H1 (cell line): ENCODE data around the gene ARHGAP26. TPM values are rescaled to one million over a fixed set of nuclear protein-coding genes. Genes with fewer than 3 reads are reported as not detected.

Source experiments
- CTCF ChIA-PET: fragments of 300-600 bp; sonication (Branson Sonifier 250); formaldehyde crosslinking; loops from one replicate; lab custom pipeline; 2021; ENCODE audit not compliant: partially characterized antibody; lab: Charles Lee
- POLR2A ChIA-PET: fragments of 300-600 bp; sonication (Branson Sonifier 250); formaldehyde crosslinking; loops from one replicate; lab custom pipeline; 2021; ENCODE audit warnings: inconsistent platforms; ENCODE audit not compliant: partially characterized antibody; lab: Charles Lee
- DNase-seq, 2 experiments: peaks; one replicate each; pipeline versions ENCODE4 v3.0.0 to v3.0.0-alpha.2; 2010 to 2022; ENCODE audit warnings: low spot score in 2 of 2, low read depth in 1 of 2, mixed read lengths in 1 of 2
- FAIRE-seq: peaks from 2 replicates; lab custom pipeline; 2011; peaks lifted over from hg19 to GRCh38; lab: Jason Lieb, UNC
- H2AFZ ChIP-seq: 2 replicates; pipeline ENCODE4 v1.8.1; 2012; ENCODE audit warnings: low read length, inconsistent platforms
- H2AK5ac ChIP-seq: 2 replicates; pipeline ENCODE4 v1.6.1; 2013; ENCODE audit warnings: low read depth, low read length
- H2BK120ac ChIP-seq: replicated peaks from 2 replicates; pipeline ENCODE3; 2013; ENCODE audit warnings: low read depth, low read length, inconsistent platforms
- H2BK12ac ChIP-seq: 2 replicates; pipeline ENCODE4 v1.6.1; 2013; ENCODE audit warnings: low read depth, low read length
- H2BK15ac ChIP-seq: 2 replicates; pipeline ENCODE4 v1.6.1; 2013; ENCODE audit warnings: low read length
- H2BK20ac ChIP-seq: 2 replicates; pipeline ENCODE4 v1.6.1; 2013; ENCODE audit warnings: low read length
- H2BK5ac ChIP-seq: 2 replicates; pipeline ENCODE4 v1.6.1; 2013; ENCODE audit warnings: low read depth, low read length
- H3K14ac ChIP-seq: 2 replicates; pipeline ENCODE4 v1.6.1; 2013; ENCODE audit warnings: inconsistent platforms; ENCODE audit not compliant: insufficient read length
- H3K18ac ChIP-seq: 2 replicates; pipeline ENCODE4 v1.6.1; 2013; ENCODE audit warnings: low read length; ENCODE audit errors: extremely low read depth
- H3K23ac ChIP-seq: 2 replicates; pipeline ENCODE4 v1.6.1; 2013; ENCODE audit warnings: inconsistent platforms; ENCODE audit not compliant: insufficient read length
- H3K23me2 ChIP-seq: 2 replicates; pipeline ENCODE4 v1.6.1; 2013; ENCODE audit warnings: low read depth, low read length
- H3K27ac ChIP-seq: 2 replicates; pipeline ENCODE4 v1.6.1; 2011; ENCODE audit warnings: low read depth, low read length, inconsistent platforms
- H3K27me3 ChIP-seq, 4 experiments: replicated peaks in 1 of 4; 1 replicate in 1 of 4; 2 replicates in 3 of 4; pipeline versions ENCODE4 v1.6.1 to v1.8.1; 2011 to 2013; ENCODE audit warnings: low read length in 3 of 4, mild to moderate bottlenecking in 3 of 4, inconsistent platforms in 2 of 4, mixed read lengths in 2 of 4, moderate library complexity in 1 of 4; ENCODE audit not compliant: control insufficient read depth in 3 of 4, insufficient read depth in 3 of 4; ENCODE audit errors: extremely low read depth in 1 of 4
- H3K36me3 ChIP-seq, 4 experiments: 2 replicates each; pipeline versions ENCODE4 v1.6.1 to v1.8.1; 2011 to 2013; ENCODE audit warnings: mild to moderate bottlenecking in 4 of 4, low read length in 3 of 4, moderate library complexity in 2 of 4, control low read depth in 1 of 4, inconsistent platforms in 1 of 4; ENCODE audit not compliant: insufficient read depth in 4 of 4, control insufficient read depth in 2 of 4
- H3K4ac ChIP-seq: replicated peaks from 2 replicates; pipeline ENCODE3; 2013; ENCODE audit warnings: low read length, low read depth, mixed read lengths, inconsistent platforms; ENCODE audit not compliant: insufficient read length
- H3K4me1 ChIP-seq, 4 experiments: replicated peaks in 1 of 4; 1 replicate in 1 of 4; 2 replicates in 3 of 4; pipeline versions ENCODE4 v1.6.1 to v1.8.1; 2011 to 2013; ENCODE audit warnings: low read length in 3 of 4, inconsistent platforms in 2 of 4, mixed read lengths in 1 of 4; ENCODE audit not compliant: insufficient read depth in 4 of 4, control insufficient read depth in 3 of 4
- H3K4me2 ChIP-seq, 2 experiments: 2 replicates each; pipeline versions ENCODE4 v1.6.1 to v1.8.1; 2011 to 2013; ENCODE audit warnings: low read depth in 2 of 2, low read length in 2 of 2, control low read depth in 1 of 2, inconsistent platforms in 1 of 2, mild to moderate bottlenecking in 1 of 2; ENCODE audit not compliant: insufficient read depth in 1 of 2
- H3K4me3 ChIP-seq, 4 experiments: fragments of 200-600, 300-600 bp in 1 of 4; sonication (generic), shearing (Covaris generic), sonication (Bioruptor Twin) in 1 of 4; 2 replicates each; pipeline versions ENCODE4 v1.5.1 to v1.8.1; 2011 to 2016; ENCODE audit warnings: low read length in 4 of 4, low read depth in 3 of 4, control low read depth in 2 of 4, inconsistent platforms in 2 of 4, mild to moderate bottlenecking in 2 of 4, mixed read lengths in 1 of 4, moderate library complexity in 1 of 4; ENCODE audit not compliant: insufficient read depth in 2 of 4; ENCODE audit errors: extremely low read depth in 1 of 4
- H3K56ac ChIP-seq: replicated peaks from 2 replicates; pipeline ENCODE3; 2013; ENCODE audit warnings: low read depth, mild to moderate bottlenecking, mixed read lengths, low read length, inconsistent platforms; ENCODE audit not compliant: insufficient read length
- H3K79me1 ChIP-seq: 2 replicates; pipeline ENCODE4 v1.6.1; 2013; ENCODE audit warnings: low read depth, low read length, control low read depth
- H3K79me2 ChIP-seq, 2 experiments: 2 replicates each; pipeline versions ENCODE4 v1.6.1 to v1.8.1; 2012 to 2013; ENCODE audit warnings: low read length in 2 of 2, mild to moderate bottlenecking in 2 of 2, inconsistent platforms in 1 of 2; ENCODE audit not compliant: insufficient read depth in 2 of 2, control insufficient read depth in 1 of 2
- H3K9ac ChIP-seq, 4 experiments: replicated peaks in 1 of 4; 1 replicate in 1 of 4; 2 replicates in 3 of 4; pipeline versions ENCODE4 v1.6.1 to v1.8.1; 2011 to 2013; ENCODE audit warnings: low read depth in 3 of 4, low read length in 3 of 4, control low read depth in 2 of 4, mild to moderate bottlenecking in 2 of 4, moderate library complexity in 2 of 4, inconsistent platforms in 1 of 4; ENCODE audit errors: extremely low read depth in 1 of 4
- H3K9me3 ChIP-seq, 2 experiments: 2 replicates each; pipeline versions ENCODE4 v1.6.1 to v1.8.1; 2012 to 2013; ENCODE audit warnings: mild to moderate bottlenecking in 2 of 2, moderate library complexity in 2 of 2, control low read depth in 1 of 2, inconsistent platforms in 1 of 2, low read depth in 1 of 2, low read length in 1 of 2, mixed read lengths in 1 of 2; ENCODE audit not compliant: insufficient read depth in 2 of 2
- H4K20me1 ChIP-seq, 2 experiments: replicated peaks in 1 of 2; 2 replicates each; pipeline versions ENCODE3 to v1.8.1; 2011 to 2013; ENCODE audit warnings: inconsistent platforms in 2 of 2, low read length in 2 of 2, mild to moderate bottlenecking in 1 of 2; ENCODE audit not compliant: insufficient read depth in 2 of 2, control insufficient read depth in 1 of 2
- H4K5ac ChIP-seq: 2 replicates; pipeline ENCODE4 v1.6.1; 2013; ENCODE audit warnings: low read length, low read depth, mixed read lengths, inconsistent platforms; ENCODE audit not compliant: insufficient read length
- H4K8ac ChIP-seq: 2 replicates; pipeline ENCODE4 v1.8.0; 2013; ENCODE audit warnings: mild to moderate bottlenecking, moderate library complexity, low read length, inconsistent platforms; ENCODE audit not compliant: insufficient read depth; ENCODE audit errors: extremely low read depth
- H4K91ac ChIP-seq: replicated peaks from 2 replicates; pipeline ENCODE3; 2013; ENCODE audit warnings: low read length, mixed read lengths, inconsistent platforms; ENCODE audit not compliant: insufficient read length
- CHD2 ChIP-seq: IDR thresholded peaks from 2 replicates; pipeline ENCODE4 v1.6.1; 2012; ENCODE audit warnings: low read length, improper control_type of control experiment
- EP300 ChIP-seq, 2 experiments: IDR thresholded peaks; 1 replicate in 1 of 2; 2 replicates in 1 of 2; pipeline ENCODE4 v1.6.1; 2011 to 2012; ENCODE audit warnings: low read depth in 2 of 2, low read length in 2 of 2, mild to moderate bottlenecking in 2 of 2, borderline replicate concordance in 1 of 2, inconsistent platforms in 1 of 2, moderate library complexity in 1 of 2
- GTF2F1 ChIP-seq: IDR thresholded peaks from 2 replicates; pipeline ENCODE4 v1.6.1; 2012; ENCODE audit warnings: low read depth, low read length, improper control_type of control experiment, borderline replicate concordance
- HDAC2 ChIP-seq, 2 experiments: fragments of 300-600 bp in 1 of 2; sonication (generic) in 1 of 2; IDR thresholded peaks; 2 replicates each; pipeline ENCODE4 v1.6.1; 2011 to 2012; ENCODE audit warnings: low read depth in 2 of 2, low read length in 2 of 2, mild to moderate bottlenecking in 2 of 2, moderate library complexity in 2 of 2, borderline replicate concordance in 1 of 2, inconsistent platforms in 1 of 2
- POLR2AphosphoS5 ChIP-seq: IDR thresholded peaks from 2 replicates; pipeline ENCODE4 v1.6.1; 2011; ENCODE audit warnings: low read depth, low read length
- RBBP5 ChIP-seq: IDR thresholded peaks from 2 replicates; pipeline ENCODE4 v1.7.1; 2012; ENCODE audit warnings: low read depth, mild to moderate bottlenecking, inconsistent platforms, low read length, moderate library complexity, borderline replicate concordance
- RFX5 ChIP-seq: IDR thresholded peaks from 2 replicates; pipeline ENCODE4 v1.6.1; 2011; ENCODE audit warnings: low read depth, low read length, improper control_type of control experiment, borderline replicate concordance
- RXRA ChIP-seq: IDR thresholded peaks from 2 replicates; pipeline ENCODE4 v1.6.1; 2011; ENCODE audit warnings: low read depth, mild to moderate bottlenecking, low read length, moderate library complexity; ENCODE audit not compliant: insufficient read depth
- SIRT6 ChIP-seq: IDR thresholded peaks from one replicate; pipeline ENCODE4 v1.7.1; 2012; ENCODE audit warnings: low read length, inconsistent platforms
- SP1 ChIP-seq: IDR thresholded peaks from 2 replicates; pipeline ENCODE4 v1.6.1; 2011; ENCODE audit warnings: low read depth, low read length
- SRF ChIP-seq: IDR thresholded peaks from 2 replicates; pipeline ENCODE4 v1.6.1; 2011; ENCODE audit warnings: mild to moderate bottlenecking, low read depth, low read length, moderate library complexity
- TAF1 ChIP-seq: IDR thresholded peaks from 2 replicates; pipeline ENCODE4 v1.6.1; 2011; ENCODE audit warnings: mild to moderate bottlenecking, low read depth, low read length
- WGBS, 2 experiments: shearing (Covaris generic) in 1 of 2; methylation state at CpG; one replicate each; pipeline versions ENCODE4 v1.1.6 to v1.1.7; 2013 to 2015; ENCODE audit warnings: low lambda C conversion rate in 2 of 2, mixed read lengths in 2 of 2, inconsistent platforms in 1 of 2, low coverage in 1 of 2, missing lambda C conversion rate in 1 of 2; ENCODE audit not compliant: insufficient replicate concordance in 2 of 2, insufficient coverage in 1 of 2, insufficient read length in 1 of 2; ENCODE audit errors: extremely low coverage in 1 of 2, missing lambda C conversion rate in 1 of 2; 5-methylcytosine and 5-hydroxymethylcytosine counted together
- polyA plus RNA-seq, 7 experiments: library from polyadenylated mRNA; depleted of rRNA in 3 of 7; stranded (reverse) in 5 of 7; unstranded in 2 of 7; fragments of >200 nt in 5 of 7; fragments of 200-250 nt in 2 of 7; gene quantifications; 1 replicate in 5 of 7; 2 replicates in 1 of 7; 4 replicates in 1 of 7; pipeline versions ENCODE4 v1.2.1 to v1.2.3, GENCODE V29; 2011 to 2013; ENCODE audit warnings: missing spikeins in 2 of 7, mixed read lengths in 2 of 7
- total RNA-seq: library from RNA; stranded (reverse); fragmentation: NEBNext Ultra II Directional; extraction: Animal tissue kit (Norgen Biotek cat#: 25700); gene quantifications from 2 replicates; pipeline ENCODE4 v1.2.1, GENCODE V29; 2021
- TF ChIP-seq, protein P1 (sequence below): IDR thresholded peaks from 2 replicates; pipeline ENCODE4 v1.6.1; 2011; ENCODE audit warnings: low read length, improper control_type of control experiment

ARHGAP26 gene
- total and polyA plus RNA-seq, 2 of the 8 experiments (the other 6 are each of a cell fraction or from before 2014, with no cell fraction given) = 7.1 to 24.8 TPM

DNA sequence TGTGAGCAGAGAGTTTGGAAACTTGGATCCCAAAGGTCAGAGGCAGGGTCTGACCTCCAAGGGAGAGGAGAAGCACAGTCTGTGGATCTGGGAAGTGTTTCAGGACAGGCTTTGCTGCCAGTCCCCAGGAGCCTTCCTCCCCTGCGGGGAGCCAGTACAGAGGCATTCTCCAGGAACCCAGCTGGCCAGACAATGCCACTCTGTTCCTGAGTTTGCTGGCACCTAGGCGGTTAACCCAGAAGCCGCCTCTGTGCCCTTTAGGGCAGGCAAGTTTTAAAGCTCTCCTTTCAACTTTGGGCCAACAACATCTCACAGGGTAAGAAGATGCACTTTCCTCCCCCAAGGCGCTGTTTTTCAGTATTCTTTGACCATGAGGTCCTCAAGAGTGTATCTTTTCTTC is 47.3 kb upstream of the ARHGAP26 start:
- H2BK20ac ChIP-seq = no peak overlapping the region
- ChIA-PET POLR2A (interaction anchor here (1.1 to 1.8 kb wide), 3 partner anchors 10 to 22 kb away, joined by 3 to 8 read pairs (median 3); no protein-coding TSS in a partner anchor), CTCF (interaction anchor here (0.7 to 15.0 kb wide), 7 partner anchors 10 to 192 kb away, joined by 3 to 627 read pairs (median 15); no protein-coding TSS in a partner anchor)
- H3K79me1 ChIP-seq = no peaks in the 10 kb centered on the region
- no peak overlapping the region for H4K8ac ChIP-seq
- no peak overlapping the region for H4K91ac ChIP-seq
- H3K9ac ChIP-seq = no peak overlapping the region
- no peak overlapping the region for H3K4me2 ChIP-seq
- no peak overlapping the region for H2AFZ ChIP-seq
- H3K27ac ChIP-seq = no peak overlapping the region
- H3K4me3 ChIP-seq = no peak overlapping the region
- no peak overlapping the region for H2AK5ac ChIP-seq
- no peak overlapping the region for H3K4ac ChIP-seq
- DNase-seq (no peak), FAIRE-seq (no peak)
- H2BK120ac ChIP-seq = no peak overlapping the region
- no peak overlapping the region for H3K14ac ChIP-seq
- H4K5ac ChIP-seq = no peak overlapping the region
- H3K56ac ChIP-seq = no peak overlapping the region
- H3K27me3 ChIP-seq = no peaks in the 10 kb centered on the region; a peak in 1 of 7 replicates
- H3K18ac ChIP-seq = no peak overlapping the region
- 96% methylated on average over 4 of the region's 4 CpGs; no CpG with 5 or more reads in 1 of the 2 experiments for WGBS, 2 experiments
- H3K36me3 ChIP-seq = no peaks in the 10 kb centered on the region; a peak in 1 of 8 replicates
- no peak overlapping the region for H2BK15ac ChIP-seq
- no peak overlapping the region for H2BK12ac ChIP-seq
- peaks cover 2 to 10% (median 3%) of the 10 kb centered on the region in 4 experiments; a peak in 6 of 7 replicates for H3K4me1 ChIP-seq
- no peak overlapping the region for H2BK5ac ChIP-seq
- no peaks in the 10 kb centered on the region; the same call in 1 of the 2 replicates for H3K23me2 ChIP-seq
- no peaks in the 10 kb centered on the region for H4K20me1 ChIP-seq
- H3K23ac ChIP-seq = no peak overlapping the region
- H3K9me3 ChIP-seq = no peaks in the 10 kb centered on the region
- no peaks in the 10 kb centered on the region for H3K79me2 ChIP-seq
- no peak for TF ChIP-seq HDAC2 (IDR thresholded peaks at IDR 0.05; ENCODE audit: borderline replicate concordance in 1 of 2, low read depth in 2 of 2, low read length in 2 of 2)
- TF ChIP-seq SRF = no peak
- TF ChIP-seq RXRA = no peak
- TF ChIP-seq POLR2AphosphoS5 = no peak
- no peak for TF ChIP-seq CHD2
- TF ChIP-seq SP1 = no peak
- no peak for TF ChIP-seq GTF2F1
- no peak for TF ChIP-seq RFX5
- no peak for TF ChIP-seq RBBP5
- TF ChIP-seq SIRT6 = no peak
- no peak for TF ChIP-seq TAF1
- no peak for TF ChIP-seq EP300 (IDR thresholded peaks at IDR 0.05; ENCODE audit: borderline replicate concordance in 1 of 2, low read depth in 2 of 2, low read length in 2 of 2)
- TF ChIP-seq, protein P1, sequence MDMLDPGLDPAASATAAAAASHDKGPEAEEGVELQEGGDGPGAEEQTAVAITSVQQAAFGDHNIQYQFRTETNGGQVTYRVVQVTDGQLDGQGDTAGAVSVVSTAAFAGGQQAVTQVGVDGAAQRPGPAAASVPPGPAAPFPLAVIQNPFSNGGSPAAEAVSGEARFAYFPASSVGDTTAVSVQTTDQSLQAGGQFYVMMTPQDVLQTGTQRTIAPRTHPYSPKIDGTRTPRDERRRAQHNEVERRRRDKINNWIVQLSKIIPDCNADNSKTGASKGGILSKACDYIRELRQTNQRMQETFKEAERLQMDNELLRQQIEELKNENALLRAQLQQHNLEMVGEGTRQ = no peak
